Ovary (tissue), 3 donors: Measurements from ENCODE around the gene ZNF672.
"Not testable (repeated sequence)": the region's sequence is repeated elsewhere in the genome, so short reads cannot be mapped to it uniquely, and the experiment has no call there.

Source experiments
- CTCF ChIP-seq, 3 donors: fragments of 450-650 bp in 2 of 3; fragments of 200-600 bp in 1 of 3; IDR thresholded peaks; one replicate each; pipeline versions ENCODE4 v1.5.1 to v1.8.0; 2016 to 2022; ENCODE audit warnings: antibody characterized with exemption in 3 of 3, mild to moderate bottlenecking in 1 of 3
- POLR2A ChIP-seq: fragments of 450-650 bp; IDR thresholded peaks from one replicate; pipeline ENCODE4 v1.6.1; 2017; ENCODE audit warnings: antibody characterized with exemption, mild to moderate bottlenecking, moderate library complexity
- donor health status: DM: no; HTN: no; CAD: no.

GRCh38 chr1:248882427-248882826, 44.4 kb downstream of the ZNF672 start:
- TF ChIP-seq POLR2A; CTCF (IDR thresholded peaks at IDR 0.05): not testable (repeated sequence)
